K562 (cell line): ENCODE measurements around the gene DCPS. TPM values are rescaled to one million over a fixed set of nuclear protein-coding genes. Genes with fewer than 3 reads are reported as not detected.

ENCODE experiments used
- ATAC-seq: fragments of 200-7000 bp; cut with Tn5 transposase; 3 replicates; pipeline ENCODE4 v1.9.1; 2020; ENCODE audit warnings: moderate library complexity
- BruUV-seq: library from RNA; stranded (reverse); fragments of 400-500 nt; replicated peaks from 2 replicates; lab custom pipeline; 2021; lab: Mats Ljungman, UMichigan
- CTCF ChIA-PET: fragments of 300-600 bp; formaldehyde crosslinking; extraction: SDS; loops from one replicate; lab custom pipeline; 2021; ENCODE audit warnings: low intra/inter-chr PET ratio; lab: Yijun Ruan, JAX
- POLR2A ChIA-PET: fragments of 300-600, 350-650 bp; sonication (Branson Sonifier 250); formaldehyde crosslinking; extraction: SDS; loops from one replicate; lab custom pipeline; 2021; ENCODE audit warnings: antibody characterized with exemption, inconsistent platforms; lab: Yijun Ruan, JAX
- DNase-seq, 4 experiments: peaks; one replicate each; pipeline versions ENCODE4 v3.0.0 to v3.0.0-alpha.2; 2011 to 2018; ENCODE audit warnings: low spot score in 3 of 4, mixed read lengths in 3 of 4; ENCODE audit errors: extremely low read depth in 1 of 4
- FAIRE-seq: peaks from 2 replicates; lab custom pipeline; 2011; peaks lifted over from hg19 to GRCh38; lab: Jason Lieb, UNC
- H2AFZ ChIP-seq: 2 replicates; pipeline ENCODE4 v1.6.0; 2011; ENCODE audit warnings: low read depth, low read length, control low read depth, inconsistent platforms
- H3K27ac ChIP-seq: fragments of 200-600 bp; 3 replicates; pipeline ENCODE4 v1.8.0; 2011; ENCODE audit warnings: low read depth, mild to moderate bottlenecking, control low read depth, inconsistent platforms, low read length, moderate library complexity, mixed read lengths; ENCODE audit errors: extremely low read depth
- H3K27me3 ChIP-seq, 2 experiments: fragments of 300-600 bp in 1 of 2; 2 replicates in 1 of 2; 3 replicates in 1 of 2; pipeline versions ENCODE4 v1.6.0 to v1.8.0; 2011; ENCODE audit warnings: inconsistent platforms in 2 of 2, low read length in 2 of 2, mild to moderate bottlenecking in 1 of 2, mixed read lengths in 1 of 2, moderate library complexity in 1 of 2; ENCODE audit not compliant: control insufficient read depth in 2 of 2, insufficient read depth in 2 of 2
- H3K36me3 ChIP-seq: fragments of 300-600 bp; 3 replicates; pipeline ENCODE4 v1.8.0; 2011; ENCODE audit warnings: mild to moderate bottlenecking, low read length, inconsistent platforms; ENCODE audit not compliant: control insufficient read depth, insufficient read depth
- H3K4me1 ChIP-seq, 2 experiments: fragments of 200-600 bp in 1 of 2; replicated peaks in 1 of 2; 2 replicates in 1 of 2; 3 replicates in 1 of 2; pipeline versions ENCODE4 v1.5.1 to v1.8.0; 2011; ENCODE audit warnings: inconsistent platforms in 2 of 2, low read length in 2 of 2, mild to moderate bottlenecking in 1 of 2, mixed read lengths in 1 of 2, moderate library complexity in 1 of 2; ENCODE audit not compliant: control insufficient read depth in 2 of 2, insufficient read depth in 2 of 2
- H3K4me2 ChIP-seq: 2 replicates; pipeline ENCODE4 v1.6.1; 2011; ENCODE audit warnings: low read length, control low read depth, inconsistent platforms, mixed read lengths; ENCODE audit not compliant: insufficient read depth
- H3K4me3 ChIP-seq: fragments of 200-600 bp; sonication (generic), shearing (Covaris generic); 2 replicates; pipeline ENCODE4 v1.5.1; 2016; ENCODE audit warnings: control low read depth, inconsistent platforms
- H3K79me2 ChIP-seq: fragments of 200-600 bp; 3 replicates; pipeline ENCODE4 v1.8.0; 2011; ENCODE audit warnings: low read length, inconsistent platforms; ENCODE audit not compliant: control insufficient read depth, insufficient read depth
- H3K9ac ChIP-seq, 2 experiments: 2 replicates each; pipeline versions ENCODE4 v1.6.0 to v1.6.1; 2011; ENCODE audit warnings: low read depth in 2 of 2, low read length in 2 of 2, control low read depth in 1 of 2, inconsistent platforms in 1 of 2, mild to moderate bottlenecking in 1 of 2, mixed read lengths in 1 of 2; ENCODE audit not compliant: insufficient read depth in 1 of 2
- H3K9me1 ChIP-seq: one replicate; pipeline ENCODE4 v1.6.0; 2011; ENCODE audit warnings: inconsistent platforms, mild to moderate bottlenecking, low read length, moderate library complexity; ENCODE audit not compliant: control insufficient read depth, insufficient read depth
- H3K9me3 ChIP-seq: replicated peaks from 2 replicates; pipeline ENCODE4 v1.5.1; 2011; ENCODE audit warnings: low read depth, low read length, inconsistent platforms; ENCODE audit not compliant: control insufficient read depth, insufficient read depth
- H4K20me1 ChIP-seq: replicated peaks from 2 replicates; pipeline ENCODE4 v1.6.1; 2011; ENCODE audit warnings: low read length, inconsistent platforms, mixed read lengths; ENCODE audit not compliant: control insufficient read depth, insufficient read depth
- BHLHE40 ChIP-seq: IDR thresholded peaks from 2 replicates; pipeline ENCODE4 v1.6.1; 2011; ENCODE audit warnings: low read length, improper control_type of control experiment
- CSDE1 ChIP-seq, 2 experiments: fragments of 450-650 bp; IDR thresholded peaks; 2 replicates each; pipeline ENCODE4 v1.6.1; 2016; ENCODE audit warnings: mild to moderate bottlenecking in 1 of 2
- HDGF ChIP-seq: fragments of 450-650 bp; IDR thresholded peaks from 2 replicates; pipeline ENCODE4 v1.6.1; 2016
- MXI1 ChIP-seq: IDR thresholded peaks from 2 replicates; pipeline ENCODE4 v1.6.1; 2011; ENCODE audit warnings: low read depth, mild to moderate bottlenecking, improper control_type of control experiment, low read length
- OTX1 ChIP-seq: fragments of 450-650 bp; formaldehyde crosslinking; IDR thresholded peaks from 2 replicates; pipeline ENCODE4 v1.4.0; 2022; ENCODE audit warnings: mild to moderate bottlenecking
- SMAD2 ChIP-seq: fragments of 150-350 bp; IDR thresholded peaks from 2 replicates; pipeline ENCODE4 v1.6.1; 2014; ENCODE audit warnings: low read depth, mild to moderate bottlenecking, low read length
- TAL1 ChIP-seq: fragments of 450-650 bp; IDR thresholded peaks from 2 replicates; pipeline ENCODE4 v1.6.1; 2016; ENCODE audit warnings: mild to moderate bottlenecking
- TOE1 ChIP-seq, 2 experiments: fragments of 450-650 bp in 1 of 2; sonication (generic) in 1 of 2; formaldehyde crosslinking in 1 of 2; IDR thresholded peaks; 2 replicates each; pipeline versions ENCODE4 v1.7.1 to v1.8.0; 2016 to 2022; ENCODE audit warnings: borderline replicate concordance in 2 of 2, mild to moderate bottlenecking in 2 of 2, antibody characterized with exemption in 1 of 2, inconsistent platforms in 1 of 2, low read depth in 1 of 2, missing genetic modification reagents in 1 of 2, moderate library complexity in 1 of 2
- ZFP1 ChIP-seq: fragments of 450-650 bp; formaldehyde crosslinking; IDR thresholded peaks from 2 replicates; pipeline ENCODE4 v1.4.0; 2020; ENCODE audit warnings: mild to moderate bottlenecking, mixed read lengths
- ZNF263 ChIP-seq: sonication (generic); formaldehyde crosslinking; IDR thresholded peaks from 2 replicates; pipeline ENCODE4 v1.8.0; 2022; ENCODE audit warnings: mild to moderate bottlenecking, missing genetic modification reagents, borderline replicate concordance
- ZNF444 ChIP-seq: fragments of 250-450 bp; sonication (Bioruptor Pico); IDR thresholded peaks from 2 replicates; pipeline ENCODE4 v1.4.0; 2020; ENCODE audit warnings: mild to moderate bottlenecking, moderate library complexity
- ZNF57 ChIP-seq: fragments of 450-650 bp; formaldehyde crosslinking; IDR thresholded peaks from 2 replicates; pipeline ENCODE4 v1.4.0; 2020; ENCODE audit warnings: mild to moderate bottlenecking, moderate library complexity
- WGBS: fragments of 100-300 bp; shearing (Covaris generic); methylation state at CpG from one replicate; pipeline ENCODE4 v1.1.6; 2016; ENCODE audit warnings: low coverage, mixed read lengths; ENCODE audit not compliant: insufficient coverage; ENCODE audit errors: missing lambda C conversion rate; 5-methylcytosine and 5-hydroxymethylcytosine counted together
- in situ Hi-C: fragments of 300-500 bp; cut with MboI; formaldehyde crosslinking; loops from 4 replicates; pipeline ENCODE4 v1.15.0; 2018; ENCODE audit warnings: inconsistent platforms, mixed read lengths
- intact Hi-C: fragments of 100-400 bp; cut with micrococcal nuclease; formaldehyde crosslinking; loops from 2 replicates; pipeline ENCODE4 v1.14.2; 2022
- polyA plus RNA-seq, 8 experiments: library from polyadenylated mRNA; depleted of rRNA in 4 of 8; stranded (reverse) in 5 of 8; unstranded in 3 of 8; fragments of >200 nt; fragmentation: Nextera tagmentation in 2 of 8; fragmentation: Illumina TruSeq in 1 of 8; extraction: Ambion mirVana in 2 of 8; extraction: Trizol in 1 of 8; gene quantifications; 2 replicates each; pipeline versions ENCODE4 v1.2.1 to v1.2.3, GENCODE V29; 2011 to 2014; ENCODE audit warnings: inconsistent platforms in 1 of 8, missing spikeins in 1 of 8
- total RNA-seq, 7 experiments: library from RNA; depleted of rRNA in 6 of 7; stranded (reverse); fragments of >200 nt in 6 of 7; fragmentation: Illumina TruSeq in 2 of 7; extraction: Trizol in 2 of 7; gene quantifications; 2 replicates each; pipeline versions ENCODE4 v1.2.1 to v1.2.3, GENCODE V29; 2011 to 2021; ENCODE audit warnings: low replicate concordance in 1 of 7
- TF ChIP-seq, protein P1 (sequence below): fragments of 450-650 bp; formaldehyde crosslinking; IDR thresholded peaks from 2 replicates; pipeline ENCODE4 v1.4.0; 2020; ENCODE audit warnings: mild to moderate bottlenecking, moderate library complexity

The DCPS gene
- total and polyA plus RNA-seq, 9 of the 15 experiments (the other 6 are each of a cell fraction or from before 2014, with no cell fraction given): 8.7 to 38.1 (median 17.9) TPM

- no peak overlapping the region for H2AFZ ChIP-seq
- H3K9me3 ChIP-seq: no peaks in the 10 kb centered on the region
- WGBS: 92% methylated on average over 4 of the region's 4 CpGs
- H3K4me3 ChIP-seq: no peak overlapping the region
- H3K9me1 ChIP-seq: no peaks in the 10 kb centered on the region
- no peaks in the 10 kb centered on the region; a peak in 1 of 5 replicates for H3K27me3 ChIP-seq
- intact Hi-C loops (loop anchor here (5.0 kb wide), 2 partner anchors 383 to 412 kb away; no protein-coding TSS in a partner anchor), in situ Hi-C loops (loop anchor here (25.0 kb wide), 2 partner anchors 107 to 682 kb away; no protein-coding TSS in a partner anchor)
- no peak for DNase-seq
- FAIRE-seq: no peak
- TF ChIP-seq TOE1 (IDR thresholded peaks at IDR 0.05; ENCODE audit: borderline replicate concordance): no peak
- TF ChIP-seq TOE1 (CRISPR knock-in tag; IDR thresholded peaks at IDR 0.05; ENCODE audit: borderline replicate concordance, low read depth): no peak
- no peak for TF ChIP-seq OTX1 (CRISPR knock-in tag)
- TF ChIP-seq ZNF444 (CRISPR knock-in tag): no peak
- no peak for TF ChIP-seq BHLHE40
- TF ChIP-seq HDGF: no peak
- TF ChIP-seq ZNF57 (CRISPR knock-in tag): no peak
- TF ChIP-seq ZFP1 (CRISPR knock-in tag): no peak
- TF ChIP-seq, protein P1, sequence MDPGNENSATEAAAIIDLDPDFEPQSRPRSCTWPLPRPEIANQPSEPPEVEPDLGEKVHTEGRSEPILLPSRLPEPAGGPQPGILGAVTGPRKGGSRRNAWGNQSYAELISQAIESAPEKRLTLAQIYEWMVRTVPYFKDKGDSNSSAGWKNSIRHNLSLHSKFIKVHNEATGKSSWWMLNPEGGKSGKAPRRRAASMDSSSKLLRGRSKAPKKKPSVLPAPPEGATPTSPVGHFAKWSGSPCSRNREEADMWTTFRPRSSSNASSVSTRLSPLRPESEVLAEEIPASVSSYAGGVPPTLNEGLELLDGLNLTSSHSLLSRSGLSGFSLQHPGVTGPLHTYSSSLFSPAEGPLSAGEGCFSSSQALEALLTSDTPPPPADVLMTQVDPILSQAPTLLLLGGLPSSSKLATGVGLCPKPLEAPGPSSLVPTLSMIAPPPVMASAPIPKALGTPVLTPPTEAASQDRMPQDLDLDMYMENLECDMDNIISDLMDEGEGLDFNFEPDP (CRISPR knock-in tag): no peak
- TF ChIP-seq TAL1: no peak
- no peak for TF ChIP-seq ZNF263
- TF ChIP-seq MXI1: no peak
- TF ChIP-seq SMAD2: no peak
- TF ChIP-seq CSDE1 (IDR thresholded peaks at IDR 0.05): no peak
- H3K9ac ChIP-seq: no peak overlapping the region
- H4K20me1 ChIP-seq: no peaks in the 10 kb centered on the region; the same call in 1 of the 2 replicates
- H3K36me3 ChIP-seq: peaks cover 8% of the 10 kb centered on the region; the same call in 2 of the 3 replicates
- ATAC-seq: no peak
- BruUV-seq: no TSS peak
- POLR2A ChIA-PET: interaction anchor here (0.6 kb wide), 1 partner anchor 184 kb away, joined by 3 read pairs; no protein-coding TSS in a partner anchor
- H3K27ac ChIP-seq: no peak overlapping the region
- peaks cover 12% of the 10 kb centered on the region; the same call in 2 of the 3 replicates for H3K79me2 ChIP-seq
- peaks cover 4 to 11% of the 10 kb centered on the region in 2 experiments; a peak in 3 of 5 replicates for H3K4me1 ChIP-seq
- no peak overlapping the region for H3K4me2 ChIP-seq
- CTCF ChIA-PET: no interaction called here
Measured at GRCh38 chr11:126305699-126306098, 1.8 kb downstream of the DCPS start.
